Thoracic aorta (tissue), 2 donors: Measurements from ENCODE around the gene PLEKHO2. TPM values are rescaled to one million over a fixed set of nuclear protein-coding genes. Genes with fewer than 3 reads are reported as not detected.

Experiments used
- ATAC-seq: fragments of 150-250 bp; one replicate; pipeline ENCODE4 v1.8.0; 2017; ENCODE audit warnings: low read depth; ENCODE audit not compliant: insufficient number of reproducible peaks, low FRiP score
- DNase-seq: peaks from one replicate; pipeline ENCODE4 v3.0.0-alpha.2; 2020; ENCODE audit warnings: low spot score
- H3K27ac ChIP-seq, 2 donors: fragments of 200-600 bp; sonication (generic); 1 replicate in 1 of 2; 2 replicates in 1 of 2; pipeline ENCODE4 v1.5.1; 2016; ENCODE audit warnings: mild to moderate bottlenecking in 2 of 2, moderate library complexity in 2 of 2
- H3K27me3 ChIP-seq: fragments of 200-600 bp; sonication (generic); replicated peaks from 2 replicates; pipeline ENCODE4 v1.6.0; 2016; ENCODE audit warnings: mild to moderate bottlenecking; ENCODE audit not compliant: insufficient read depth
- H3K36me3 ChIP-seq: fragments of 200-600 bp; sonication (generic); one replicate; pipeline ENCODE4 v1.5.1; 2016
- H3K4me1 ChIP-seq, 2 donors: fragments of 200-600 bp; sonication (generic); 1 replicate in 1 of 2; 2 replicates in 1 of 2; pipeline versions ENCODE4 v1.5.1 to v1.6.0; 2016; ENCODE audit warnings: low read depth in 2 of 2, mild to moderate bottlenecking in 1 of 2; ENCODE audit not compliant: control insufficient read depth in 1 of 2
- H3K4me3 ChIP-seq: fragments of 200-600 bp; sonication (generic); 2 replicates; pipeline ENCODE4 v1.5.1; 2016; ENCODE audit warnings: mild to moderate bottlenecking
- H3K9me3 ChIP-seq: fragments of 200-600 bp; sonication (generic); 2 replicates; pipeline ENCODE4 v1.5.1; 2016
- total RNA-seq, 2 donors: library from RNA; depleted of rRNA; stranded (reverse); fragments of >200 nt; gene quantifications; one replicate each; pipeline versions ENCODE4 v1.1.0 to v1.2.3, GENCODE V29; 2016
- TF ChIP-seq, protein P1 (sequence below): fragments of 200-600 bp; sonication (generic); IDR thresholded peaks from one replicate; pipeline ENCODE4 v1.5.1; 2019; ENCODE audit warnings: antibody characterized with exemption

The PLEKHO2 gene
- total RNA-seq, 2 donors from 2014 or later = 50.0 to 53.8 TPM

DNA sequence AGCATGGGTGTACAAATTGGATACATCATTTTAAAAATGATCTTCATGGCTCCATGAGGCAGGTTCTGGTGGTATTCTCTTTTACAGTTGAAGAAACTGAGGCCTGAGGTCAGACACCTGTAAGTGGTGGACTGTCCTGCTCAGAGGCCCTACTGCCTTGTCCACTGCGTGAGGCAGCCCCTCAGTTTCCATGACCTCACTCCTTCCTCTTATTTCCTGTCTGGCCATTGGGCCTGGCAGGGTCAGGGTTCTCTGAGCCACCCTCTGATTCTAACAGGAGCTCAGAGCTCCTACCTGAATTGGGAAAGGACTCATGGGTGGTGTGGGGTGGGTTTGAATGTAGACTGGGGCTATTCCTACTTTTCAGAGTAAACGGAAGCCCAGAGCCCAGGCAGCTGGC, 17.5 kb downstream of the PLEKHO2 start:
- ATAC-seq = no peak
- TF ChIP-seq, protein P1, sequence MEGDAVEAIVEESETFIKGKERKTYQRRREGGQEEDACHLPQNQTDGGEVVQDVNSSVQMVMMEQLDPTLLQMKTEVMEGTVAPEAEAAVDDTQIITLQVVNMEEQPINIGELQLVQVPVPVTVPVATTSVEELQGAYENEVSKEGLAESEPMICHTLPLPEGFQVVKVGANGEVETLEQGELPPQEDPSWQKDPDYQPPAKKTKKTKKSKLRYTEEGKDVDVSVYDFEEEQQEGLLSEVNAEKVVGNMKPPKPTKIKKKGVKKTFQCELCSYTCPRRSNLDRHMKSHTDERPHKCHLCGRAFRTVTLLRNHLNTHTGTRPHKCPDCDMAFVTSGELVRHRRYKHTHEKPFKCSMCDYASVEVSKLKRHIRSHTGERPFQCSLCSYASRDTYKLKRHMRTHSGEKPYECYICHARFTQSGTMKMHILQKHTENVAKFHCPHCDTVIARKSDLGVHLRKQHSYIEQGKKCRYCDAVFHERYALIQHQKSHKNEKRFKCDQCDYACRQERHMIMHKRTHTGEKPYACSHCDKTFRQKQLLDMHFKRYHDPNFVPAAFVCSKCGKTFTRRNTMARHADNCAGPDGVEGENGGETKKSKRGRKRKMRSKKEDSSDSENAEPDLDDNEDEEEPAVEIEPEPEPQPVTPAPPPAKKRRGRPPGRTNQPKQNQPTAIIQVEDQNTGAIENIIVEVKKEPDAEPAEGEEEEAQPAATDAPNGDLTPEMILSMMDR = no peak
- H3K27me3 ChIP-seq = no peaks in the 10 kb centered on the region
- peak overlapping the region in 1 of 2 donors; percentile 13 for H3K27ac ChIP-seq
- no peak for DNase-seq
- no peaks in the 10 kb centered on the region for H3K9me3 ChIP-seq
- H3K4me3 ChIP-seq = no peak overlapping the region
- H3K4me1 ChIP-seq = peaks cover 35 to 40% of the 10 kb centered on the region in 2 donors
- peaks cover 31% of the 10 kb centered on the region for H3K36me3 ChIP-seq

DNA sequence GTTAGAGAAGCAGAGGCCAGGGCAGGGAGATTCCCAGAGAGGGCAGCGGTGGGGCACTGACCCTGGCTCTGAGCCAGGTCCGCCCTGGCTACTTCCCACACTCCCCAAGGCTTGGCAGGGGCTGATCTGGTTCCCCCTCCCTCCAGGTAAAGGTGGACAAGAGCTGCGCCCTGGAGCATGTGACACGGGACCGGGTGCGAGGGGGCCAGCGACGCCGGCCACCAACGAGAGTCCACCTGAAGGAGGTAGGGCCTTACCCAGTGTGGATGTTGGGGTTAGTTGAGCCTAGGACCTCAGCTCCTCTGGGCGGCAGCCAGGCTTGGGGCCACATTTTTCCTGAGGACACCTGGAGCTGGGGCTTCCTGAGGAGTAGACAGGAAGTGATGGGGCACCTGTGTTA, 19.6 kb downstream of the PLEKHO2 start:
- Histone ChIP-seq H3K36me3 (peaks cover 43% of the 10 kb centered on the region), H3K27me3 (no peaks in the 10 kb centered on the region), H3K4me3 (no peak overlapping the region), H3K27ac (no peak overlapping the region), H3K9me3 (no peaks in the 10 kb centered on the region), H3K4me1 (peaks cover 20 to 22% of the 10 kb centered on the region in 2 donors)
- ATAC-seq (no peak), DNase-seq (no peak)
- TF ChIP-seq, protein P1 = no peak

DNA sequence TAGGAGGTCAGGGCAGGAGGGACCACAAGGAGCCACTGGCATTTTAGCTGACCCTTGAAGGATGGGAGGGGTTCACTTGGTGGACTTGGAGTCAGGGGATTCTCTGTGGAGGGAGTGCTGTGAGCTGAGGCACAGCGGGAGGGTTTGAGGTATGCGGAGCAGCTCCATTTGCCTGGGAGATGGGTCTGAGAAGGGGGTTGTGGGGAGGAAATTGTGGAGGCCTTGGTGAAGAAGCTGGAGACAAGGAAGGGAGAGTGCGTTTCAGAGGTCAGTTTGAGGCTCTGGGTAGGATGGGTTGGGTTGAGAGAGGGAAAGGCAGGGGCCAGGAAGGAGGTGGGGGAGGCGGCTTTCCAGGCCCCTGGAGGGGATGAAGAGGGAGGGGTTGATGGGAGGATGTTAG, 20.2 kb downstream of the PLEKHO2 start:
- H3K4me1 ChIP-seq = peaks cover 14 to 16% of the 10 kb centered on the region in 2 donors
- peaks cover 43% of the 10 kb centered on the region for H3K36me3 ChIP-seq
- TF ChIP-seq, protein P1 = no peak
- no peak overlapping the region for H3K27ac ChIP-seq
- no peak for DNase-seq
- H3K9me3 ChIP-seq = no peaks in the 10 kb centered on the region
- ATAC-seq = no peak
- H3K27me3 ChIP-seq = no peaks in the 10 kb centered on the region
- no peak overlapping the region for H3K4me3 ChIP-seq

DNA sequence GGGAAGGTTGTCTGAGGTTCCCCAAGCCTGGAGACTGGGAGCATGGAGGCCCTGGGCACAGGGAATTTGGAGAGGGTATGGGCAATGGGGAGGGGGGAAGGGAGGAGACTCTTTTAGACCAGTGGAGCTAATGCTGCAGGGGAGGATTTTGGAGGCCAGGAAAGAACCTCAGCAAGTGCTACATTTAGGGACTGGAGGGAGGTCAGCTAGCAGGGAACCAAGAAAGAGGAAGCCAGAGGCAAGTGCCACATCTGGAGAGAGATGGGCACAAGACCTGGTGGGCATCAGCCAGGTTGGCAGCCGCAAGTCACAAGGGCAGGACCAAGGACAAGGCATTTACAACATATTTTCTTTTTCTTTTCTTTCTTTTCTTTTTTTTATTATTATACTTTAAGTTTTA, 20.7 kb downstream of the PLEKHO2 start:
- DNase-seq (no peak), ATAC-seq (no peak)
- Histone ChIP-seq H3K9me3 (no peaks in the 10 kb centered on the region), H3K4me1 (peaks cover 9 to 11% of the 10 kb centered on the region in 2 donors), H3K27me3 (no peaks in the 10 kb centered on the region), H3K27ac (no peak overlapping the region), H3K4me3 (no peak overlapping the region), H3K36me3 (peaks cover 43% of the 10 kb centered on the region)
- TF ChIP-seq, protein P1 = no peak

DNA sequence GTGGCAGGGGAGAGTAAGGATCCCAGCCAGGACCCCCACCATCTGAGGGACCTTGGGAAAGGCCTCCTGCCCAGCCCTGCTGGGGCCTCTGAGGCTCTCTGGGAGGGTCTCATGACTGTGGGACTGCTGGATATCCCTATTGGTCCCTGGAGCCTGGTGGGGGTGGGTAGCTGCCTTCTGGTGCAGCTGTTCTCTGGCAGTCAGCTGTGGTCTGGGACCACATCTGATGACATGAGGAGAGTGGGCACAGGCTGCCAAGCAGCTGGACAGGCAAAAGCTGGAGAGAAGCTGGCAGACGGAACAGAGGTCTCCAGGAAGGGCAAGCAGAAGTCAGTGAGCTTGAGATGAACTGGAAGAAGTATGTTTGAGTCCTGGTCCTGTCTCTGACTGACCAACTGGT, 22.4 kb downstream of the PLEKHO2 start:
- Histone ChIP-seq H3K9me3 (no peaks in the 10 kb centered on the region), H3K4me1 (no peaks in the 10 kb centered on the region), H3K27me3 (no peaks in the 10 kb centered on the region), H3K36me3 (peaks cover 43% of the 10 kb centered on the region), H3K27ac (no peak overlapping the region), H3K4me3 (no peak overlapping the region)
- ATAC-seq (no peak), DNase-seq (no peak)
- TF ChIP-seq, protein P1 = no peak
